Measurements from ENCODE around the gene BICRA. TPM values are rescaled to one million over a fixed set of nuclear protein-coding genes. Genes with fewer than 3 reads are reported as not detected.

The BICRA gene
- total RNA-seq, 1 donor from 2014 or later = 55.5 TPM

DNA sequence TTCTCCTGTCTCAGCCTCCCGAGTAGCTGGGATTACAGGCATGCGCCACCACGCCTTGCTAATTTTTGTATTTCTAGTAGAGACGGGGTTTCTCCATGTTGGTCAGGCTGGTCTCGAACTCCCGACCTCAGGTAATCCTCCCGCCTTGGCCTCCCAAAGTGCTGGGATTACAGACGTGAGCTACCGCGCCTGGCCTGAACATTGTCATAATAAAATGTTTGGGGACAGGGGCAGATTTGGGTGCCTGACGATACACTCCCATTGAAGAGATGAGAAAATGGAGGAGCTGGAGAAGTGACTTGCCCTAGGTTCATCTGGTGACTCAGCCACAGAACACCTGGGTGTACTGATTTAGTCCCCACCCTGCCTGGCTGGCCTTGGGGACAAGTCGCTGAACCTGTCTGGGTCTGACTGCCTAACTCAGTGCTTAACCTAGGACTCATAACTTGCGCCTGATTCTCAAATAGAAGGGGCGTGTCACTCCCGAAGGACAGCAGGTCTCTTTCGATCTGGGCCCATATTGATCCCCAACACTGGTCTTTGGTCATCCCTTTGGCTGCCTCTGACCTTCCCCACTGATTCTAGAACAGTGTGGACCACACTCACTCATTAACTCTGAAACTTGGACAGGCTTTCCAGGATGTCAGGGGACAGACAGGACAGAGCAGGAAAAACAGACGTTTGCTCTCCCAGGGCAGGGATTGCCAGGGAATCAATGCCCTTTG, 7.6 kb upstream of the BICRA start:
- peaks cover 1% of the 10 kb centered on the region for H3K9me3 Mint-ChIP-seq (ENCODE audit: unreplicated experiment)
- DNase-seq = no peak
- peak overlapping the region; percentile 88 for H3K4me3 Mint-ChIP-seq (ENCODE audit: unreplicated experiment)
- H3K4me1 Mint-ChIP-seq (ENCODE audit: low read depth, unreplicated experiment) = peaks cover 7% of the 10 kb centered on the region
- H3K36me3 Mint-ChIP-seq (ENCODE audit: unreplicated experiment) = no peaks in the 10 kb centered on the region
- peak overlapping the region; percentile 85 for H3K27ac Mint-ChIP-seq (ENCODE audit: unreplicated experiment)
- H3K27me3 Mint-ChIP-seq (ENCODE audit: unreplicated experiment) = peaks cover 4% of the 10 kb centered on the region
- TF ChIP-seq CTCF (IDR thresholded peaks at IDR 0.05; ENCODE audit: partially characterized antibody, unreplicated experiment) = no peak

DNA sequence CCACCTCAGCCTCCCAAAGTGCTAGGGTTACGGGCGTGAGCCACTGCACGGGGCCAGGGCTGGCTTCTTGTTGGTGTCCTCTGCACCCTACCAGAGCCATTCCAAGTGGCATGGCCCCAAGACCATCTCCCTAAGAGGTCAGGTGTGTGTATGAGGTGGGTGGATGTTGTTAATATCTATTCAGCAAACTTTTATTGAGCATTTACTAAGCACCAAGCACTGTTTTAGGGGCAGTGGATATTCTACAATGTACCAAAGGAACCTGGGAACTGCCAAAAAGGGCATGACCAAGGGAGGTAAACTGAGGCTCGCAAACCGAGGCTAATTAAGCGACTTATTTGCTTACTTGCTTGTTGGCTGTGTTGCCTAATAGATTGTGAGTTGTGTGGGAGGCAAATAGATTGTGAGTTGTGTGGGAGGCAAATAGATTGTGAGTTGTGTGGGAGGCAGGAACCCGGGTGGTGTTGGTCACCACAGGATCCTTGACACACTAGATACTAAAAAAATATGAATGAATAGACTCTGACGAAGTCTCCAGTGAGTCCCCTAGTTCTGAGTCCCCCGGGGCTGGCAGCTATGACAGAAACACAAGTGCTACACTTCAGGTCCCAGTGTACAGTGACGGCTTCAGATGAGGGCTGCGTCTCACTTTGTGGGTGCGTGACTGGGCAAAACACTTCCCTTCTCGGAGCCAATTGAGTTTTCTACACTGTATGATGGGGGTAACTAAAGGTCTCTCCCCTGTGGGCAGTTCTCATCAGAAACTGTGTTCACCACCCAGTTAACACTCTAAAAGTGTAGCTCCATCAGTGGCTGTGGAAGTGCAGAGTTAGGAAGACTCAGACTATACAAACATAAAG, 5.0 kb upstream of the BICRA start:
- H3K4me3 Mint-ChIP-seq (ENCODE audit: unreplicated experiment) = no peak overlapping the region
- H3K27ac Mint-ChIP-seq (ENCODE audit: unreplicated experiment) = no peak overlapping the region
- no peaks in the 10 kb centered on the region for H3K36me3 Mint-ChIP-seq (ENCODE audit: unreplicated experiment)
- DNase-seq = no peak
- TF ChIP-seq CTCF (IDR thresholded peaks at IDR 0.05; ENCODE audit: partially characterized antibody, unreplicated experiment) = no peak
- peaks cover 3% of the 10 kb centered on the region for H3K4me1 Mint-ChIP-seq (ENCODE audit: low read depth, unreplicated experiment)
- no peaks in the 10 kb centered on the region for H3K9me3 Mint-ChIP-seq (ENCODE audit: unreplicated experiment)
- peaks cover 4% of the 10 kb centered on the region for H3K27me3 Mint-ChIP-seq (ENCODE audit: unreplicated experiment)

DNA sequence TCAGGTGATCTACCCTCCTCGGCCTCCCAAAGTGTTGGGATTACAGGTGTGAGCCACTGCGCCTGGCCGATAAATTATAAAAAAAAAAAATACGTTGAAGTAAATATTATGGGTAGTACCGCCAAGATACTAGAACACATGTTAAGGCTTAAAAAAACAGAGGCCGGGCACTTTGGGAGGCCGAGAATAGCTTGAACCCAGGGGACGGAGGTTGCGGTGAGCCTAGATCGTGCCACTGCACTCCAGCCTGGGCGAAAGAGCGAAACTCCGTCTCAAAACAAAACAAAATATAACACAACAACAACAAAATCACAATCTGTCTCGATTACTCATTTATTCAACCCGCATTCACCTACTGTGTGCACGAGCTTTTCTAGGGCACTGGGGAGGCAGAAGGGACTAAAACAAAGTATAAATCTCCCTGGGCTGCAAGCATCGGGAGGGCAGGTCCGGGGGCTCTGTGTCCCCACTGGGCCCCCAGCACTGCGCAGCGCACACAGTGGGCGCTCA, 1.3 kb upstream of the BICRA start:
- peak overlapping the region; percentile 86 for H3K4me3 Mint-ChIP-seq (ENCODE audit: unreplicated experiment)
- DNase-seq = no peak
- H3K27ac Mint-ChIP-seq (ENCODE audit: unreplicated experiment) = peak overlapping the region; percentile 83
- no peaks in the 10 kb centered on the region for H3K36me3 Mint-ChIP-seq (ENCODE audit: unreplicated experiment)
- peaks cover 6% of the 10 kb centered on the region for H3K9me3 Mint-ChIP-seq (ENCODE audit: unreplicated experiment)
- H3K4me1 Mint-ChIP-seq (ENCODE audit: low read depth, unreplicated experiment) = peaks cover 12% of the 10 kb centered on the region
- TF ChIP-seq CTCF (IDR thresholded peaks at IDR 0.05; ENCODE audit: partially characterized antibody, unreplicated experiment) = peak; percentile 25
- no peaks in the 10 kb centered on the region for H3K27me3 Mint-ChIP-seq (ENCODE audit: unreplicated experiment)

- Mint-ChIP-seq H3K9me3 (ENCODE audit: unreplicated experiment) (peaks cover 6% of the 10 kb centered on the region), H3K36me3 (ENCODE audit: unreplicated experiment) (no peaks in the 10 kb centered on the region), H3K27ac (ENCODE audit: unreplicated experiment) (peak overlapping the region; percentile 83), H3K4me1 (ENCODE audit: low read depth, unreplicated experiment) (peaks cover 17% of the 10 kb centered on the region), H3K4me3 (ENCODE audit: unreplicated experiment) (peak overlapping the region; percentile 86), H3K27me3 (ENCODE audit: unreplicated experiment) (no peaks in the 10 kb centered on the region)
- no peak for TF ChIP-seq CTCF (IDR thresholded peaks at IDR 0.05; ENCODE audit: partially characterized antibody, unreplicated experiment)
- peak; percentile 96 for DNase-seq
These were observed 638 bp upstream of the BICRA start for GRCh38 chr19:47608074-47608918.
